ENCODE data around the gene TXNDC17. TPM values are rescaled to one million over a fixed set of nuclear protein-coding genes. Genes with fewer than 3 reads are reported as not detected.

TXNDC17 gene
- total RNA-seq, 1 experiment from 2014 or later = 137 TPM

DNA sequence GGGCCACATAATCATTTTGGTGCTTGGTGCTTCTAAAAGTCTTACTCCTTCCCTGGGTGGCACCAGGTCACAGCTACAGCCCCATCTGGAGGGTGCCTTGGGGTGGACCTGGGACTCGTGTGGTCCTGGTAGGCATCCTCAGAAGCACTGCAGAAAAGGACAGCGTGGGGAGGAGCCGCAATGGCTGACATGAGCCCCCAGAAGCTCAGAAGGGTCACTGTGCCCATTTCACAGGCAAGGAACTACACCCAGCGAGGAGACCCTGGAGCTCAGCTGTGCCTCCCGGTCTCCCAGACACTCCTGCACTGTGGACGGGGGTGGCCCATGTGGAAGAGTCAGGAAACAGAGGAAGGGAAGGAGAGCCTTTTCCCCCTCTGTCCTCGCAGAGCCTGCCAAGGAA, 37.1 kb downstream of the TXNDC17 start:
- Histone ChIP-seq H3K36me3 (ENCODE audit: control insufficient read depth, insufficient read depth, low read length) (no peaks in the 10 kb centered on the region), H3K27ac (ENCODE audit: low read length) (no peak overlapping the region), H3K27me3 (ENCODE audit: control insufficient read depth, insufficient read depth, low read length) (peaks cover 7% of the 10 kb centered on the region), H3K4me3 (ENCODE audit: low read depth in 2 of 2, low read length in 2 of 2) (no peak overlapping the region), H3K4me1 (ENCODE audit: control insufficient read depth, insufficient read depth, low read length) (no peaks in the 10 kb centered on the region), H3K9me3 (ENCODE audit: control insufficient read depth, insufficient read depth, low read depth, low read length) (no peaks in the 10 kb centered on the region)
- no peak for TF ChIP-seq TCF7L2 (IDR thresholded peaks at IDR 0.05; ENCODE audit: low read depth, low read length)
- TF ChIP-seq, protein P1, sequence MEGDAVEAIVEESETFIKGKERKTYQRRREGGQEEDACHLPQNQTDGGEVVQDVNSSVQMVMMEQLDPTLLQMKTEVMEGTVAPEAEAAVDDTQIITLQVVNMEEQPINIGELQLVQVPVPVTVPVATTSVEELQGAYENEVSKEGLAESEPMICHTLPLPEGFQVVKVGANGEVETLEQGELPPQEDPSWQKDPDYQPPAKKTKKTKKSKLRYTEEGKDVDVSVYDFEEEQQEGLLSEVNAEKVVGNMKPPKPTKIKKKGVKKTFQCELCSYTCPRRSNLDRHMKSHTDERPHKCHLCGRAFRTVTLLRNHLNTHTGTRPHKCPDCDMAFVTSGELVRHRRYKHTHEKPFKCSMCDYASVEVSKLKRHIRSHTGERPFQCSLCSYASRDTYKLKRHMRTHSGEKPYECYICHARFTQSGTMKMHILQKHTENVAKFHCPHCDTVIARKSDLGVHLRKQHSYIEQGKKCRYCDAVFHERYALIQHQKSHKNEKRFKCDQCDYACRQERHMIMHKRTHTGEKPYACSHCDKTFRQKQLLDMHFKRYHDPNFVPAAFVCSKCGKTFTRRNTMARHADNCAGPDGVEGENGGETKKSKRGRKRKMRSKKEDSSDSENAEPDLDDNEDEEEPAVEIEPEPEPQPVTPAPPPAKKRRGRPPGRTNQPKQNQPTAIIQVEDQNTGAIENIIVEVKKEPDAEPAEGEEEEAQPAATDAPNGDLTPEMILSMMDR (IDR thresholded peaks at IDR 0.05) = no peak
- TF ChIP-seq SIN3A (IDR thresholded peaks at IDR 0.05; ENCODE audit: borderline replicate concordance, insufficient read depth, low read depth, low read length) = no peak
- TF ChIP-seq, protein P2, sequence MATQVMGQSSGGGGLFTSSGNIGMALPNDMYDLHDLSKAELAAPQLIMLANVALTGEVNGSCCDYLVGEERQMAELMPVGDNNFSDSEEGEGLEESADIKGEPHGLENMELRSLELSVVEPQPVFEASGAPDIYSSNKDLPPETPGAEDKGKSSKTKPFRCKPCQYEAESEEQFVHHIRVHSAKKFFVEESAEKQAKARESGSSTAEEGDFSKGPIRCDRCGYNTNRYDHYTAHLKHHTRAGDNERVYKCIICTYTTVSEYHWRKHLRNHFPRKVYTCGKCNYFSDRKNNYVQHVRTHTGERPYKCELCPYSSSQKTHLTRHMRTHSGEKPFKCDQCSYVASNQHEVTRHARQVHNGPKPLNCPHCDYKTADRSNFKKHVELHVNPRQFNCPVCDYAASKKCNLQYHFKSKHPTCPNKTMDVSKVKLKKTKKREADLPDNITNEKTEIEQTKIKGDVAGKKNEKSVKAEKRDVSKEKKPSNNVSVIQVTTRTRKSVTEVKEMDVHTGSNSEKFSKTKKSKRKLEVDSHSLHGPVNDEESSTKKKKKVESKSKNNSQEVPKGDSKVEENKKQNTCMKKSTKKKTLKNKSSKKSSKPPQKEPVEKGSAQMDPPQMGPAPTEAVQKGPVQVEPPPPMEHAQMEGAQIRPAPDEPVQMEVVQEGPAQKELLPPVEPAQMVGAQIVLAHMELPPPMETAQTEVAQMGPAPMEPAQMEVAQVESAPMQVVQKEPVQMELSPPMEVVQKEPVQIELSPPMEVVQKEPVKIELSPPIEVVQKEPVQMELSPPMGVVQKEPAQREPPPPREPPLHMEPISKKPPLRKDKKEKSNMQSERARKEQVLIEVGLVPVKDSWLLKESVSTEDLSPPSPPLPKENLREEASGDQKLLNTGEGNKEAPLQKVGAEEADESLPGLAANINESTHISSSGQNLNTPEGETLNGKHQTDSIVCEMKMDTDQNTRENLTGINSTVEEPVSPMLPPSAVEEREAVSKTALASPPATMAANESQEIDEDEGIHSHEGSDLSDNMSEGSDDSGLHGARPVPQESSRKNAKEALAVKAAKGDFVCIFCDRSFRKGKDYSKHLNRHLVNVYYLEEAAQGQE (IDR thresholded peaks at IDR 0.05; ENCODE audit: insufficient read depth in 1 of 2, low read depth in 2 of 2, low read length in 1 of 2) = no peak
- no peak for TF ChIP-seq POLR2AphosphoS5 (IDR thresholded peaks at IDR 0.05; ENCODE audit: low read depth, low read length)
- no peak for ATAC-seq
- intact Hi-C loops (cut with micrococcal nuclease; ENCODE audit: unreplicated experiment) = no loop called here
- no peak for DNase-seq (ENCODE audit: low read depth, low spot score)
- CTCF ChIA-PET = no interaction called here
- POLR2A ChIA-PET = no interaction called here
- BruUV-seq (replicated peaks) = no TSS peak
- in situ Hi-C loops (cut with HindIII; ENCODE audit: low pct_unique_long_range_greater_than_20kb, low sequenced_read_pairs) = no loop called here

DNA sequence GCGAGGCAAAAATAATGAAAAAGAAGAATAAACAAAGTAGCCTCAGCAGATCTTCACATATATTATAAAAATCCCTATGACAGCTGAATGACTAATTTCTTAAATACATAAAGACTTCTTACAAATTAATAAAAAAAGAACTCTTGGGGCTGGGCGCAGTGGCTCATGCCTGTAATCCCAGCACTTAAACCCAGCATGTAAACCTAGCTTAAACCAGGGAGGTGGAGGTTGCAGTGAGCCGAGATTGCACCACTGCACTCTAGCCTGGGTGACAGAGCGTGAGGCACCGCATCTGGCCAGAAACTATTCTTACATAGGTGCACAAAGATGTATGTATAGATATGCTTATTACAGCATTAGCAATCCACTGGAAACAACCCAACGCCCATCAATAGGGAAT, 38.4 kb downstream of the TXNDC17 start:
- Histone ChIP-seq H3K4me3 (ENCODE audit: low read depth in 2 of 2, low read length in 2 of 2) (no peak overlapping the region), H3K4me1 (ENCODE audit: control insufficient read depth, insufficient read depth, low read length) (no peaks in the 10 kb centered on the region), H3K27ac (ENCODE audit: low read length) (no peak overlapping the region), H3K9me3 (ENCODE audit: control insufficient read depth, insufficient read depth, low read depth, low read length) (no peaks in the 10 kb centered on the region), H3K27me3 (ENCODE audit: control insufficient read depth, insufficient read depth, low read length) (peaks cover 7% of the 10 kb centered on the region), H3K36me3 (ENCODE audit: control insufficient read depth, insufficient read depth, low read length) (no peaks in the 10 kb centered on the region)
- no TSS peak for BruUV-seq (replicated peaks)
- no peak for TF ChIP-seq SIN3A (IDR thresholded peaks at IDR 0.05; ENCODE audit: borderline replicate concordance, insufficient read depth, low read depth, low read length)
- TF ChIP-seq, protein P2 (IDR thresholded peaks at IDR 0.05; ENCODE audit: insufficient read depth in 1 of 2, low read depth in 2 of 2, low read length in 1 of 2) = no peak
- TF ChIP-seq, protein P1 (IDR thresholded peaks at IDR 0.05) = no peak
- no peak for TF ChIP-seq POLR2AphosphoS5 (IDR thresholded peaks at IDR 0.05; ENCODE audit: low read depth, low read length)
- TF ChIP-seq TCF7L2 (IDR thresholded peaks at IDR 0.05; ENCODE audit: low read depth, low read length) = no peak
- ChIA-PET CTCF (no interaction called here), POLR2A (no interaction called here)
- DNase-seq (ENCODE audit: low read depth, low spot score) (no peak), ATAC-seq (no peak)
- in situ Hi-C loops (cut with HindIII; ENCODE audit: low pct_unique_long_range_greater_than_20kb, low sequenced_read_pairs) (no loop called here), intact Hi-C loops (cut with micrococcal nuclease; ENCODE audit: unreplicated experiment) (no loop called here)

All from Panc1 (cell line).